ENCODE data around the gene DNTT.

GRCh38 chr10:96305019-96305418 lies 785 bp downstream of the DNTT start:
- no peak for TF ChIP-seq CTCF (IDR thresholded peaks at IDR 0.05; ENCODE audit: insufficient read depth, low read length)
- no peak for TF ChIP-seq REST (IDR thresholded peaks at IDR 0.05; ENCODE audit: insufficient replicate concordance, low read depth)
- no peak for TF ChIP-seq POLR2AphosphoS5 (IDR thresholded peaks at IDR 0.05; ENCODE audit: low read depth)
- TF ChIP-seq SPI1 (IDR thresholded peaks at IDR 0.05; ENCODE audit: borderline replicate concordance, low read depth): no peak
- no peak for TF ChIP-seq GABPA (IDR thresholded peaks at IDR 0.05; ENCODE audit: low read depth)

All from HL-60 (cell line).